ENCODE measurements around the gene DOK4.

- TF ChIP-seq EZH2 (IDR thresholded peaks at IDR 0.05) (no peak), SRF (IDR thresholded peaks at IDR 0.05; ENCODE audit: low read depth) (no peak)
Observed at GRCh38 chr16:57508035-57508425, 21.7 kb upstream of the DOK4 start.
